ENCODE data around the gene CYBC1.

Gene CYBC1

GRCh38 chr17:82479602-82480001 is 29.1 kb upstream of the CYBC1 start:
- H3K27ac ChIP-seq (ENCODE audit: poor library complexity, severe bottlenecking) = no peak overlapping the region
- H3K4me3 ChIP-seq (ENCODE audit: severe bottlenecking) = no peak overlapping the region
- peaks cover 21% of the 10 kb centered on the region for H3K36me3 ChIP-seq (ENCODE audit: low read depth)
- ATAC-seq (ENCODE audit: low read depth) (no peak), DNase-seq (ENCODE audit: low spot score) (no peak)
- H3K27me3 ChIP-seq (ENCODE audit: insufficient read depth, poor library complexity, severe bottlenecking) = no peaks in the 10 kb centered on the region
- no peak for TF ChIP-seq CTCF (IDR thresholded peaks at IDR 0.05; ENCODE audit: poor library complexity, severe bottlenecking)
- H3K4me1 ChIP-seq (ENCODE audit: insufficient read depth, poor library complexity, severe bottlenecking) = no peaks in the 10 kb centered on the region
- H3K9me3 ChIP-seq (ENCODE audit: severe bottlenecking) = no peaks in the 10 kb centered on the region

- Histone ChIP-seq H3K36me3 (ENCODE audit: low read depth) (peaks cover 33% of the 10 kb centered on the region), H3K27me3 (ENCODE audit: insufficient read depth, poor library complexity, severe bottlenecking) (no peaks in the 10 kb centered on the region), H3K9me3 (ENCODE audit: severe bottlenecking) (no peaks in the 10 kb centered on the region), H3K4me1 (ENCODE audit: insufficient read depth, poor library complexity, severe bottlenecking) (no peaks in the 10 kb centered on the region), H3K4me3 (ENCODE audit: severe bottlenecking) (no peak overlapping the region), H3K27ac (ENCODE audit: poor library complexity, severe bottlenecking) (no peak overlapping the region)
- TF ChIP-seq CTCF (IDR thresholded peaks at IDR 0.05; ENCODE audit: poor library complexity, severe bottlenecking) = no peak
- no peak for DNase-seq (ENCODE audit: low spot score)
- ATAC-seq (ENCODE audit: low read depth) = no peak
Observed at GRCh38 chr17:82477934-82478333, 27.4 kb upstream of the CYBC1 start.

GRCh38 chr17:82475458-82475857 is 24.9 kb upstream of the CYBC1 start:
- Histone ChIP-seq H3K27ac (ENCODE audit: poor library complexity, severe bottlenecking) (no peak overlapping the region), H3K36me3 (ENCODE audit: low read depth) (peaks cover 37% of the 10 kb centered on the region), H3K27me3 (ENCODE audit: insufficient read depth, poor library complexity, severe bottlenecking) (no peaks in the 10 kb centered on the region), H3K9me3 (ENCODE audit: severe bottlenecking) (no peaks in the 10 kb centered on the region), H3K4me3 (ENCODE audit: severe bottlenecking) (no peak overlapping the region), H3K4me1 (ENCODE audit: insufficient read depth, poor library complexity, severe bottlenecking) (no peaks in the 10 kb centered on the region)
- DNase-seq (ENCODE audit: low spot score) (no peak), ATAC-seq (ENCODE audit: low read depth) (no peak)
- TF ChIP-seq CTCF (IDR thresholded peaks at IDR 0.05; ENCODE audit: poor library complexity, severe bottlenecking) = no peak

- TF ChIP-seq CTCF (IDR thresholded peaks at IDR 0.05; ENCODE audit: poor library complexity, severe bottlenecking) = no peak
- no peak for DNase-seq (ENCODE audit: low spot score)
- Histone ChIP-seq H3K4me1 (ENCODE audit: insufficient read depth, poor library complexity, severe bottlenecking) (no peaks in the 10 kb centered on the region), H3K27ac (ENCODE audit: poor library complexity, severe bottlenecking) (no peak overlapping the region), H3K9me3 (ENCODE audit: severe bottlenecking) (no peaks in the 10 kb centered on the region), H3K36me3 (ENCODE audit: low read depth) (peaks cover 36% of the 10 kb centered on the region), H3K4me3 (ENCODE audit: severe bottlenecking) (no peak overlapping the region), H3K27me3 (ENCODE audit: insufficient read depth, poor library complexity, severe bottlenecking) (no peaks in the 10 kb centered on the region)
- ATAC-seq (ENCODE audit: low read depth) = no peak
Observed at GRCh38 chr17:82474223-82475010, 23.9 kb upstream of the CYBC1 start.

GRCh38 chr17:82470065-82470464 is 19.5 kb upstream of the CYBC1 start:
- H3K4me1 ChIP-seq (ENCODE audit: insufficient read depth, poor library complexity, severe bottlenecking) = no peaks in the 10 kb centered on the region
- ATAC-seq (ENCODE audit: low read depth) (no peak), DNase-seq (ENCODE audit: low spot score) (no peak)
- H3K9me3 ChIP-seq (ENCODE audit: severe bottlenecking) = no peaks in the 10 kb centered on the region
- peaks cover 42% of the 10 kb centered on the region for H3K36me3 ChIP-seq (ENCODE audit: low read depth)
- TF ChIP-seq CTCF (IDR thresholded peaks at IDR 0.05; ENCODE audit: poor library complexity, severe bottlenecking) = no peak
- no peaks in the 10 kb centered on the region for H3K27me3 ChIP-seq (ENCODE audit: insufficient read depth, poor library complexity, severe bottlenecking)
- no peak overlapping the region for H3K4me3 ChIP-seq (ENCODE audit: severe bottlenecking)
- no peak overlapping the region for H3K27ac ChIP-seq (ENCODE audit: poor library complexity, severe bottlenecking)
